ENCODE data around the gene ERBIN.

GRCh38 chr5:65910711-65911110 is 15.7 kb upstream of the ERBIN start:
- TF ChIP-seq CTCF (conservative IDR thresholded peaks at IDR 0.05; ENCODE audit: low read depth in 2 of 2) (no peak), EZH2 (IDR thresholded peaks at IDR 0.05; ENCODE audit: low read depth, unreplicated experiment) (no peak), EZH2phosphoT487 (IDR thresholded peaks at IDR 0.05; ENCODE audit: unreplicated experiment) (no peak), POLR2AphosphoS5 (IDR thresholded peaks at IDR 0.05; ENCODE audit: low read depth) (no peak), JUNB (IDR thresholded peaks at IDR 0.05; ENCODE audit: unreplicated experiment) (no peak), REST (IDR thresholded peaks at IDR 0.05; ENCODE audit: unreplicated experiment) (no peak), CREB1 (CRISPR knock-in tag; IDR thresholded peaks at IDR 0.05; ENCODE audit: low read depth) (no peak), ETS1 (IDR thresholded peaks at IDR 0.05) (no peak), NANOG (IDR thresholded peaks at IDR 0.05; ENCODE audit: borderline replicate concordance) (no peak), ZNF114 (CRISPR knock-in tag; IDR thresholded peaks at IDR 0.05) (no peak)
